ENCODE measurements around the gene IGFN1.

Gene IGFN1

GRCh38 chr1:201189085-201189484 is 1.5 kb upstream of the IGFN1 start:
- TF ChIP-seq CTCF (IDR thresholded peaks at IDR 0.05; ENCODE audit: low read depth, low read length): no peak
- H3K4me3 ChIP-seq (ENCODE audit: low read depth, low read length): no peak overlapping the region
- DNase-seq (ENCODE audit: low read depth): no peak

- TF ChIP-seq POLR2A (IDR thresholded peaks at IDR 0.05; ENCODE audit: extremely low read depth, insufficient read length) (no peak), MAX (IDR thresholded peaks at IDR 0.05; ENCODE audit: low read depth, low read length) (no peak), CTCF (IDR thresholded peaks at IDR 0.05; ENCODE audit: low read depth, low read length) (no peak), MYC (IDR thresholded peaks at IDR 0.05; ENCODE audit: low read depth, low read length) (no peak)
- no peak for DNase-seq (ENCODE audit: low read depth)
- no peak overlapping the region for H3K4me3 ChIP-seq (ENCODE audit: low read depth, low read length)
Measured at GRCh38 chr1:201190005-201190404, 619 bp upstream of the IGFN1 start.

- no peak overlapping the region for H3K4me3 ChIP-seq (ENCODE audit: low read depth, low read length)
- peak; percentile 48 for DNase-seq (ENCODE audit: low read depth)
- no peak for TF ChIP-seq MAX (IDR thresholded peaks at IDR 0.05; ENCODE audit: low read depth, low read length)
- no peak for TF ChIP-seq POLR2A (IDR thresholded peaks at IDR 0.05; ENCODE audit: extremely low read depth, insufficient read length)
- no peak for TF ChIP-seq CTCF (IDR thresholded peaks at IDR 0.05; ENCODE audit: low read depth, low read length)
- TF ChIP-seq MYC (IDR thresholded peaks at IDR 0.05; ENCODE audit: low read depth, low read length): no peak
Measured at GRCh38 chr1:201191653-201192260, 1.1 kb downstream of the IGFN1 start.

GRCh38 chr1:201192261-201192788 is 1.7 kb downstream of the IGFN1 start:
- no peak overlapping the region for H3K4me3 ChIP-seq (ENCODE audit: low read depth, low read length)
- TF ChIP-seq CTCF (IDR thresholded peaks at IDR 0.05; ENCODE audit: low read depth, low read length) (no peak), POLR2A (IDR thresholded peaks at IDR 0.05; ENCODE audit: extremely low read depth, insufficient read length) (no peak), MAX (IDR thresholded peaks at IDR 0.05; ENCODE audit: low read depth, low read length) (no peak), MYC (IDR thresholded peaks at IDR 0.05; ENCODE audit: low read depth, low read length) (no peak)
- no peak for DNase-seq (ENCODE audit: low read depth)

GRCh38 chr1:201194046-201194445 is 3.4 kb downstream of the IGFN1 start:
- no peak overlapping the region for H3K4me3 ChIP-seq (ENCODE audit: low read depth, low read length)
- TF ChIP-seq MYC (IDR thresholded peaks at IDR 0.05; ENCODE audit: low read depth, low read length): no peak
- no peak for DNase-seq (ENCODE audit: low read depth)

- no peak overlapping the region for H3K4me3 ChIP-seq (ENCODE audit: low read depth, low read length)
- TF ChIP-seq POLR2A (IDR thresholded peaks at IDR 0.05; ENCODE audit: extremely low read depth, insufficient read length) (no peak), CTCF (IDR thresholded peaks at IDR 0.05; ENCODE audit: low read depth, low read length) (no peak), MAX (IDR thresholded peaks at IDR 0.05; ENCODE audit: low read depth, low read length) (no peak), MYC (IDR thresholded peaks at IDR 0.05; ENCODE audit: low read depth, low read length) (no peak)
- no peak for DNase-seq (ENCODE audit: low read depth)
Measured at GRCh38 chr1:201198598-201198997, 8.0 kb downstream of the IGFN1 start.

Data from NB4 (cell line).